ENCODE data around the gene CD34. TPM values are rescaled to one million over a fixed set of nuclear protein-coding genes. Genes with fewer than 3 reads are reported as not detected.

Gene CD34
- total RNA-seq, 1 donor, result 0.36 TPM

DNA sequence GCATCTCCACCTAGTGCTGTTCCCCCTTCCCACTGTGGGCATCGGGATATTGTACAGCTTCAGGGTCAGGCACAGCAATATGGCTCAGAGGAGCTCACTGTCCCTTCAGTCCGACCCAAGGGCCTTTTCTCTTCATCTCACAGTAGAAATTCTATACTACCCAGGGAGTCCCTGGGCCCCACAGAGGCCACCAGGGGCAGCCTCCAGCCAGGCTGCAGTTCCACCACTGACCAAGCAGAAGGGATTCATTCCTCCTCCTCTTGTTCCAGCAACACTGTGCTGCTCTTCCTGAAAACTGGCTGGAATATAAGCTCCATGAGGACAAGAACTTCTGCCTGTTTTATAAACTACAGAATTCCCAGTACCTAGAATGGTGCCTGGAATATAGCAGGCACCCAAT is 70.5 kb downstream of the CD34 start:
- H3K4me1 ChIP-seq (ENCODE audit: insufficient read depth, low read length), result no peaks in the 10 kb centered on the region
- peaks cover 76% of the 10 kb centered on the region for H3K79me2 ChIP-seq (ENCODE audit: insufficient read depth, low read length)
- no peaks in the 10 kb centered on the region for H3K27me3 ChIP-seq (ENCODE audit: insufficient read depth, low read length)
- no peak overlapping the region for H3K4me2 ChIP-seq (ENCODE audit: insufficient read depth, low read length)
- no peak overlapping the region for H3K4me3 ChIP-seq (ENCODE audit: insufficient read depth, low read length)
- H2AFZ ChIP-seq (ENCODE audit: low read length), result no peak overlapping the region
- TF ChIP-seq CTCF (IDR thresholded peaks at IDR 0.05; ENCODE audit: extremely low read depth, low read depth, low read length), result peak; percentile 17
- H4K20me1 ChIP-seq (ENCODE audit: insufficient read depth, low read length), result peaks cover 7% of the 10 kb centered on the region
- peaks cover 3% of the 10 kb centered on the region for H3K36me3 ChIP-seq (ENCODE audit: insufficient read depth, low read length)
- H3K27ac ChIP-seq (ENCODE audit: low read depth, low read length), result no peak overlapping the region
- no peak for DNase-seq (ENCODE audit: insufficient read length, low spot score, missing footprints)
- no peaks in the 10 kb centered on the region for H3K9me3 ChIP-seq (ENCODE audit: low read depth, low read length)

DNA sequence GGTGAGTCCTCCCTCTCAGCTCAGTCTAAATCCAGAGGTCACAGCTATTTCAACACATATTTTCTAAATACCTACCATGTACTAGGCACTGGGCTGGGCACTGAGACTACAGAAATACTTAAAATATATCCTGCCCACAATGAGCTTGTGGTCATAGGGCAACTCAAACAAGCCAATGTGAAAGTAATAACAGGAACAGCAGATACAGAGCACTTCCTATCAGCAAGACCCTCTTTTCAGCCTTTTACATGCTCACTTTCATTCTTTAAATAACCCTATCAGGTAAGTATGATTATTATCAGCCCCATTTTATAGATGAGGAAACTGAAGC is 71.9 kb downstream of the CD34 start:
- Histone ChIP-seq H3K9me3 (ENCODE audit: low read depth, low read length) (no peaks in the 10 kb centered on the region), H3K4me3 (ENCODE audit: insufficient read depth, low read length) (no peak overlapping the region), H3K27me3 (ENCODE audit: insufficient read depth, low read length) (no peaks in the 10 kb centered on the region), H3K4me2 (ENCODE audit: insufficient read depth, low read length) (no peak overlapping the region), H3K27ac (ENCODE audit: low read depth, low read length) (no peak overlapping the region), H3K4me1 (ENCODE audit: insufficient read depth, low read length) (no peaks in the 10 kb centered on the region), H3K79me2 (ENCODE audit: insufficient read depth, low read length) (peaks cover 75% of the 10 kb centered on the region), H2AFZ (ENCODE audit: low read length) (no peak overlapping the region), H4K20me1 (ENCODE audit: insufficient read depth, low read length) (peaks cover 7% of the 10 kb centered on the region), H3K36me3 (ENCODE audit: insufficient read depth, low read length) (peaks cover 3% of the 10 kb centered on the region)
- no peak for TF ChIP-seq CTCF (IDR thresholded peaks at IDR 0.05; ENCODE audit: extremely low read depth, low read depth, low read length)
- no peak for DNase-seq (ENCODE audit: insufficient read length, low spot score, missing footprints)

- Histone ChIP-seq H3K4me3 (ENCODE audit: insufficient read depth, low read length) (no peak overlapping the region), H3K4me2 (ENCODE audit: insufficient read depth, low read length) (no peak overlapping the region), H3K36me3 (ENCODE audit: insufficient read depth, low read length) (peaks cover 3% of the 10 kb centered on the region), H3K27ac (ENCODE audit: low read depth, low read length) (no peak overlapping the region), H3K9me3 (ENCODE audit: low read depth, low read length) (no peaks in the 10 kb centered on the region), H3K27me3 (ENCODE audit: insufficient read depth, low read length) (no peaks in the 10 kb centered on the region), H2AFZ (ENCODE audit: low read length) (peak overlapping the region; percentile 66), H4K20me1 (ENCODE audit: insufficient read depth, low read length) (peaks cover 3% of the 10 kb centered on the region), H3K4me1 (ENCODE audit: insufficient read depth, low read length) (no peaks in the 10 kb centered on the region), H3K79me2 (ENCODE audit: insufficient read depth, low read length) (peaks cover 72% of the 10 kb centered on the region)
- no peak for TF ChIP-seq CTCF (IDR thresholded peaks at IDR 0.05; ENCODE audit: extremely low read depth, low read depth, low read length)
- no peak for DNase-seq (ENCODE audit: insufficient read length, low spot score, missing footprints)
These were observed 72.5 kb downstream of the CD34 start for GRCh38 chr1:207838156-207839082.

- Histone ChIP-seq H3K4me1 (ENCODE audit: insufficient read depth, low read length) (no peaks in the 10 kb centered on the region), H3K36me3 (ENCODE audit: insufficient read depth, low read length) (peaks cover 3% of the 10 kb centered on the region), H3K27ac (ENCODE audit: low read depth, low read length) (no peak overlapping the region), H2AFZ (ENCODE audit: low read length) (peak overlapping the region; percentile 66), H3K27me3 (ENCODE audit: insufficient read depth, low read length) (no peaks in the 10 kb centered on the region), H3K79me2 (ENCODE audit: insufficient read depth, low read length) (peaks cover 67% of the 10 kb centered on the region), H3K4me2 (ENCODE audit: insufficient read depth, low read length) (no peak overlapping the region), H3K4me3 (ENCODE audit: insufficient read depth, low read length) (no peak overlapping the region), H4K20me1 (ENCODE audit: insufficient read depth, low read length) (peaks cover 3% of the 10 kb centered on the region), H3K9me3 (ENCODE audit: low read depth, low read length) (no peaks in the 10 kb centered on the region)
- no peak for TF ChIP-seq CTCF (IDR thresholded peaks at IDR 0.05; ENCODE audit: extremely low read depth, low read depth, low read length)
- DNase-seq (ENCODE audit: insufficient read length, low spot score, missing footprints), result no peak
These were observed 73.3 kb downstream of the CD34 start for GRCh38 chr1:207837673-207838072.
